Activated CD4-positive, CD25-positive, alpha-beta regulatory T cell treated with anti-CD3 and anti-CD28 coated beads, Interleukin-2, amount 50 U/mL, for 16 hours (primary cell): ENCODE data around the gene TCN1.
"Not testable (repeated sequence)": the region's sequence is repeated elsewhere in the genome, so short reads cannot be mapped to it uniquely, and the experiment has no call there.

ENCODE experiments used
- DNase-seq: peaks from one replicate; pipeline ENCODE4 v3.0.0-alpha.2; 2020; ENCODE audit warnings: low read depth, low spot score

The TCN1 gene

DNA sequence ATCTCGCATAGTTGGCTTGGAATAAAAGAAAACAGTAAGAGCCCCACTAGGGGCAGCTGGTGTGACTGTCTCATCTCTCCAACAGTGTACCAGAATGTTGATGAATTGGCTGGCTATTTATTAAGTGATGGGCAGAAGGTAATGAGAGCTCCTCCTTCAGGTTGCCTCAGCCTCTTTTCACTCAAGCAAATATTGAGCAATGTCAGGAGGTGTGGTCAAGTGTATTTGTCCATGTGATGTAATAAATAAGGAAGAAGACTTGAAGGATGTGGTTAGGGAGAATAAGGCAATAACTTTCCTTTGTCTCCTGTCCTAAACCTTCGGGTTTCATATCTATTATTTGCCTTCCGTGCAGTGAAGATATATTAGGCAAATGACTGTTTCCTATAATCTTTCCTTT is at the start of gene TCN1:
TCN1 (minus strand) TSS at position 91 of the 400 bp plus-strand sequence; CDS start at position 74, 17 bp downstream.
- no peak for DNase-seq

GRCh38 chr11:59903569-59903968 is 37.3 kb upstream of the TCN1 start:
- DNase-seq, result not testable (repeated sequence)

DNA sequence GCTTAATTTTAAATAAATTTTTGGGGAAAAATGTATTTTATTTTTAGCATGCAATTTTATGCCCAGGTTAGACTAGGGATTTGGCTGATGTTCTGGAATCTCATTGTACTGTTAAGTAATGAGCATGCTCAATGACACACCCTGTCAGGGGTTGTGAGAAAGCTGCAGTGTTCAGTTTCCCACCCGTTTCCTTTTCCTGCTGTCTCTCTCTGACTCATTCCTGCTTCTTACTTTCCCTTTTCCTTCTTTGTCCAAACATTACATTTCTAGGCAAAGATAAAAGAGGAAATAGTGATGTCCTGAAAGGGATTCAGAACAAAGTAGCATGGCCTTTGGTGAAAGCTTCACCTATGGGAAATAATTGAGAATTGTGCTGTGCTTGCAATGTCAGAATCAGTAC is 35.0 kb upstream of the TCN1 start:
- DNase-seq, result no peak

- DNase-seq, result no peak
Observed at GRCh38 chr11:59900366-59901126, 34.3 kb upstream of the TCN1 start.

DNA sequence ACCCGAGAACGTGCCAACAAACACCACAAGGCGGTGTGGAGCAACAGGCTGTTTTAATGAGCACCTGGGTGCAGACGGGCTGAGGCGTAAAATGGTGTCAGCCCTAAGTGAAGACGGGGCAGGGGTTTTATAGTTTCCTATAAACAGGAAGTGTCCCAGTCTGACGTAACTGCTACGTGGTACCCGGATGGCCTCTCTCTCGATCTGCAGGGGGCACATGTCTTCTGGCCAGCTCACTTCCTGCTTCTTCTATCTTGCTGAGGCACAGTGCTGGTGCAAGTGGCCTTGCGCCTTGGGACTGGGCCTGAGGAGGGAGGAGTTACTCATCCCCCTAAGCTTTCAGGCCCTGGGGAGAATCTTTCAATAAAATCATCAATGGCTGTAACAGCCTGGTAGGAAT is 33.2 kb upstream of the TCN1 start:
- no peak for DNase-seq

DNA sequence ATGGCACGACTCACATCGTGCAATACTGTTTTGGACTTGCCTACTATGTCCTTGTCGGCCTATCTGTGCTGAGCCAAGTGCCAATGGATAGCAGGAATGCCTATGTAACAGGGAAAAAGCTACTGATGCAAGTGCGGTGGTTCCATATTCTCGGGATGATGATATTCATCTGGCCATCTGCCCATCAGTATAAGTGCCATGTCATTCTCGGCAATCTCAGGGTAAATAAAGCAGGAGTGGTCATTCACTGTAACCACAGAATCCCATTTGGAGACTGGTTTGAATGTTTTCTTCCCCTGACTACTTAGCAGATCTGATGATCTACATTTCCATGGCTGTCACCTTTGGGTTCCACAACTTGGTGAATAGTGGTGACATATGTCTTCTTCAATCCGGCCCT is 32.4 kb upstream of the TCN1 start:
- no peak for DNase-seq

- no peak for DNase-seq
Observed at GRCh38 chr11:59898046-59898445, 31.8 kb upstream of the TCN1 start.

- DNase-seq, result no peak
Observed at GRCh38 chr11:59894616-59895015, 28.3 kb upstream of the TCN1 start.

GRCh38 chr11:59891781-59892181 is 25.5 kb upstream of the TCN1 start:
- DNase-seq, result no peak

DNA sequence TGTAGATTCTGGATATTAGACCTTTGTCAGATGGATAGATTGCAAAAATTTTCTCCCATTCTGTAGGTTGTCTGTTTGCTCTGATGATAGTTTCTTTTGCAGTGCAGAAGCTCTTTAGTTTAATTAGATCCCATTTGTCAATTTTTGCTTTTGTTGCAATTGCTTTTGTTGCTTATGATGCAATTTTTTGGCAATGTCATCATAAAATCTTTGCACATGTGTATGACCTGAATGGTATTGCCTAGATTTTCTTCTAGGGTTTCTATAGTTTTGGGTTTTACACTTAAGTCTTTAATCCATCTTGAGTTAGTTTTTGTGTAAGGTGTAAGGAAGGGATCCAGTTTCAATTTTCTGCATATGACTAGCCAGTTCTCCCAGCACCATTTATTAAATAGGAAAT is 20.9 kb upstream of the TCN1 start:
- not testable (repeated sequence) for DNase-seq

GRCh38 chr11:59883597-59883996 is 17.3 kb upstream of the TCN1 start:
- no peak for DNase-seq

GRCh38 chr11:59879567-59879966 is 13.3 kb upstream of the TCN1 start:
- no peak for DNase-seq

DNA sequence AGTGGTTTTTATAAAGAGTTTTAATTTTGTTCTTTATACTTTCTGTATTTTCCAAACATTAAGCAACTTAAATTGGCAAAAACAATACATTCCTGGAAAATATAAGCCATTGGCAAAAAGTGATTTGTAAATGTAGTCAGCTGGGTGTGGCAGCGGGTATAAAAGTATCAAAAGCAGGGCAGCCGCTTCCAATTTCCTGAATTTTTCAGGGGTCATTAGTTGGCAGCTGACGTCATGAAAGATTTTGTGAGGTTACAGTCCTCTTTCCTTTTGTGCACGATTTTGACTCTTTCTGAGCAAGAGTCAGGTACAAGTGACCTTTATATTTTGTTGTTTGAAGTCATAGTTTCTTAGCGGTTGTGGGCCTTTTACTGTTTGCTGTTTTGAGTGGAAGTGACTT is 12.3 kb upstream of the TCN1 start, which contains the start of gene OOSP3:
OOSP3 (plus strand) TSS at position 208 of the 400 bp plus-strand sequence; CDS start at position 235, 27 bp downstream.
- no peak for DNase-seq

DNA sequence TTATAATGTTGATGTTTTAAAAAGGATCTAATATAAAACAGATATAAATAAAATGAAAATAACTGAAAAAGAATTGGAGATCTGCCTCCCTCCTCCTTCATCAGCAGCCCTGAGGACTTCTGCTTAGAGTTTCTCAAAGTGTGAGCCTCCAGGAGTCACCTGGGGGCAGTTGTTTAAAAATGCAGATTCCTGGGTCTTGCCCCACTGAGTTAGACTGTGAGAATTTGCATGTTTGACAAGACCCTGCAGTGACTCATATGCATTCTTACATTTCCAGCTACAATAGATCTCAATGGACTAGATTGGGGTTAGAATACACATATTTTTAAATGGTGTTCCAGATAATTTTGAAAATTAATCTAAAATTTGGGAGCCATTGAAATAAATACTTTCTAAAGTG is 11.5 kb upstream of the TCN1 start:
- no peak for DNase-seq

- DNase-seq, result no peak
Observed at GRCh38 chr11:59877325-59877724, 11.0 kb upstream of the TCN1 start.

DNA sequence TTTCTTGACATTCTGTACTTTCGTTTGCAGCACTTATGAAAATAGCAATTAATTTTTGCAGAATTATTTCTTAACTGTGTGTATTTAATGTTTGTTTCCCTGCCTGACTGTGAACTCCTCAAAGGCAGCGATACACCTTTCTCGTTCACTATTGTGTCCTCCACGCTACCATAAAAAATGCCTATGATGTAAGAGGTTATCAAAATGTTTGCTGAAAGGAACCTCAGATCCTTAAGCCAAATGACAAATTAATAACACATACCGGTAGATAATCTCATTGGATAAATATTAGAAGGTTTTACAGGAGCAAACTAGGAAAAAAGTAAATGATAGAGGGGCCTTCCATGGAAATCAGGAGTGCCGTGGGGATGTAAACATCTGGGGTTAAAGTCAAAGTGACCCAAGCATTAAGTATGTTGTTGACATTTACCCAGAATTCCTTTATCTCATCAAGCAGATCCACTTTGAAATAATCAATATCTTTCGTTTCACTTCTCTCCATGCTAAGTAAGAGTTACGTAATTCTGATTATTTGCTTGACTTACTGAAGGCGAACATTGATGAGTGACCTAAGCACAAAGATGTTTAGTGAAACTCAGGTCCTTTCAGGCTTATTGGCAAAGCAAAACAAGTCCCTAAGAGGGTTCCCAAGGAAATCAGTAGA is 9.7 kb upstream of the TCN1 start:
- no peak for DNase-seq

- no peak for DNase-seq
Observed at GRCh38 chr11:59872076-59872475, 5.8 kb upstream of the TCN1 start.

GRCh38 chr11:59867946-59868345 is 1.7 kb upstream of the TCN1 start:
- DNase-seq, result no peak

- DNase-seq, result no peak
Observed at GRCh38 chr11:59866836-59867235, 549 bp upstream of the TCN1 start.

DNA sequence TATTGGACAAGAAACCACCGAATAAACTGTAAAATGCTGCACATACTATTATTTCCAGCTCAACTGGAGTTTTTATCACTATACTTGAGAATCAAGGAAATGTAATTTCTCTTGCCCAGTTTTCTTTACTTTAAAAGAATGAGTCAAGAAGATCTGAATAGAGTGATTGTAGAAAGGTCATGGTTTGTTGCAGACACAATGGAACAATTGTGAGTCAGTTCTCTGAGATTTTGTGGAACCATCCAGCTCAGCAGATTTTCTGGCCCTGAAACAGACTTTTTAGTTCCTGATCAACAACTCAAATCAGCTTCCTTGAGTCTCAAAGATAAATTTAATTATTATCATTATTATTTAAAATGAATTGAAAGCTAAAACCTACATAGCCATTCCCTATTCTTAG is 1.3 kb downstream of the TCN1 start:
- DNase-seq, result no peak

DNA sequence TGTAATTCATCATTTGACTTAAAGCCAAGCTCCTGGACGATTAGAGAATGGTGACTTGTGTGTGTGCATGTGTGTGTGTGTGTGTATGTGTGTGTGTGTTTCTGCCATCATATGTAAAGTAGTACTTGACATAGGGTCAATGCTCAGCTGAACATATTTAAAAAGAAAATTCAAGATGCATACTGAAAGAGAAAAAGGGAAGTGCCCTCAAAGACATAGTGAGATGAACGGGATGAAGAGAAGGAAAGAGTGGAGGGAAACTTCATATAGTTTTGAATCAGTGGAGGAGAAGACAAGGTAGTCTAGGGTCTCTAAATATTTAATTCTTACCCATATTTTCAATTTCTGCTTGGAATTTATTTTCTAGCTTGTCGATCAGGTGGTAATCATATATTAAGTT is 4.0 kb downstream of the TCN1 start:
- no peak for DNase-seq

- no peak for DNase-seq
Observed at GRCh38 chr11:59859673-59860072, 6.6 kb downstream of the TCN1 start.
